Measurements from ENCODE around the gene PELI3.

Gene PELI3

GRCh38 chr11:66443602-66444001, 23.1 kb upstream of the PELI3 start:
- no peak for TF ChIP-seq CTCF (IDR thresholded peaks at IDR 0.05)

GRCh38 chr11:66447012-66447411, 19.7 kb upstream of the PELI3 start:
- no peak for TF ChIP-seq CTCF (IDR thresholded peaks at IDR 0.05)

- no peak for TF ChIP-seq CTCF (IDR thresholded peaks at IDR 0.05)
Observed at GRCh38 chr11:66448523-66448922, 18.2 kb upstream of the PELI3 start.

DNA sequence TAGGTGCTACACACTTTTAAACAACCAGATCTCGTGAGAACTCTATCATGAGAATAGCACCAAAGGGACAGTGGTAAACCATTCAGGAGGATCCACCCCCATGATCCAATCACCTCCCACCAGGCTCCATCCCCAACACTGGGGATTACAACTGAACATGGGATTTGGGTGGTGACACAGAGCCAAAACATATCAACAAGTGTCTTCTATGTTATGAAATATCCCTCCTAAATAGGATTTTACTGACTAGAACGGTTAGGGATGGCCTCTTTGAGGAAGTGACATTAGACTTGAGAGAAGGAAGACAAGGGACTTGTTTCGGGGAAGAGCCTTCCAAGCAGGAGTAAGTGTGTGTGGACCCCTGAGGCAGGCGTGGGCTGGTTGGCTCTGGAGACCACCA, 16.1 kb upstream of the PELI3 start:
- no peak for TF ChIP-seq CTCF (IDR thresholded peaks at IDR 0.05)

DNA sequence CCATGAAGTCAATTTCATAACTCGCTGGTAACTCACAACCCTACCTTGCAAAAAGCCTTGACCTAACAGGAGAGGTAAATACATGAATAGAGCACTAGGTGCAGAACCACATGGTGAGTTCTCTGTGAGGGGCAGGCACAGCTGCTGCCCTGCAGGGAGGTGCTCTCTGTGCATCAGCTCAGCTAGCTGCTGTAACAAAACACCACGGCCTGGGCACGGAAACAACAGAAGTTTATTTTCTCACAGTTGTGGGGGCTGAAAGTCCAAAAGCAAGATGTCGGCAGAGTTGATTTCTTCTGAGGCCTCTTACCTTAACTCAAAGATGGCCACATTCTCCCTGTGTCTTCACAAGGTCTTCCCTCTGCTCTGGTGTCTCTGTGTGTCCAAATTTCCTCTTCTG, 15.0 kb upstream of the PELI3 start:
- TF ChIP-seq CTCF (IDR thresholded peaks at IDR 0.05) = no peak

DNA sequence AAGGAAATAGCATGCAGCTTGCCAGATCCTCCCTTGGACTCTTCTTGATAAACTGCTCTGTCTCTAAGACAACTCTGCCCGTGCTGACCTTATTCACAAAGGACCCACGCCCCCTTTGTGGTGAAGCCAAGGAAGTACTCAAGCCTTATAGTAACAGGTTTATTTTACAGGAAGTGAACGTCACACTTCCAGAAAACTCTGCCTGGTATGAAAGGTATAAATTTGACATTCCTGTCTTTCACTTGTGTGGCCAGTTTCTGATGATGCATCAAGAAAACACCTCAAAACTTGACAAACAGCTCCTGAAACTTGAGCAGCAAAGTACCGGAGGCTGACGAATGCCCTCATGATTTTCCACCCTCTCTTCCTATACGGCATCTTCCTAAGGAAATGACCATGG, 12.5 kb upstream of the PELI3 start:
- TF ChIP-seq CTCF (IDR thresholded peaks at IDR 0.05) = no peak

- no peak for TF ChIP-seq CTCF (IDR thresholded peaks at IDR 0.05)
Observed at GRCh38 chr11:66454828-66455227, 11.9 kb upstream of the PELI3 start.

GRCh38 chr11:66457826-66458225, 8.9 kb upstream of the PELI3 start:
- TF ChIP-seq CTCF (IDR thresholded peaks at IDR 0.05) = no peak

Data from LNCAP (cell line).